Glutamatergic neuron (in vitro differentiated cells): Measurements from ENCODE around the gene NOTCH1. TPM values are rescaled to one million over a fixed set of nuclear protein-coding genes. Genes with fewer than 3 reads are reported as not detected.

ENCODE experiments used
- DNase-seq: peaks from one replicate; pipeline ENCODE4 v3.0.0; 2022
- H3K27ac Mint-ChIP-seq: one replicate; pipeline ENCODE4 v1.8.0; 2020; ENCODE audit warnings: mild to moderate bottlenecking, mixed read lengths, inconsistent platforms; ENCODE audit not compliant: unreplicated experiment
- H3K27me3 Mint-ChIP-seq: one replicate; pipeline ENCODE4 v1.8.0; 2020; ENCODE audit warnings: mild to moderate bottlenecking, moderate library complexity, mixed read lengths, inconsistent platforms; ENCODE audit not compliant: unreplicated experiment
- H3K36me3 Mint-ChIP-seq: one replicate; pipeline ENCODE4 v1.8.0; 2020; ENCODE audit warnings: mild to moderate bottlenecking, mixed read lengths, inconsistent platforms; ENCODE audit not compliant: unreplicated experiment
- H3K4me1 Mint-ChIP-seq: one replicate; pipeline ENCODE4 v1.8.0; 2020; ENCODE audit warnings: mild to moderate bottlenecking, low read depth, mixed read lengths, inconsistent platforms; ENCODE audit not compliant: unreplicated experiment
- H3K4me3 Mint-ChIP-seq: one replicate; pipeline ENCODE4 v1.8.0; 2020; ENCODE audit warnings: mild to moderate bottlenecking, mixed read lengths, inconsistent platforms; ENCODE audit not compliant: unreplicated experiment
- H3K9me3 Mint-ChIP-seq: one replicate; pipeline ENCODE4 v1.8.0; 2020; ENCODE audit warnings: mild to moderate bottlenecking, moderate library complexity, mixed read lengths, inconsistent platforms; ENCODE audit not compliant: unreplicated experiment
- total RNA-seq: library from RNA; stranded (reverse); fragmentation: NEBNext Ultra II Directional; extraction: Animal tissue kit (Norgen Biotek cat#: 25700); gene quantifications from one replicate; pipeline ENCODE4 v1.2.1, GENCODE V29; 2021; ENCODE audit not compliant: unreplicated experiment
- TF ChIP-seq, protein P1 (sequence below): fragments of 200-600 bp; sonication (generic); IDR thresholded peaks from one replicate; pipeline ENCODE4 v1.5.0; 2021; ENCODE audit not compliant: partially characterized antibody, unreplicated experiment

The NOTCH1 gene
- total RNA-seq, 1 donor from 2014 or later = 64.2 TPM

DNA sequence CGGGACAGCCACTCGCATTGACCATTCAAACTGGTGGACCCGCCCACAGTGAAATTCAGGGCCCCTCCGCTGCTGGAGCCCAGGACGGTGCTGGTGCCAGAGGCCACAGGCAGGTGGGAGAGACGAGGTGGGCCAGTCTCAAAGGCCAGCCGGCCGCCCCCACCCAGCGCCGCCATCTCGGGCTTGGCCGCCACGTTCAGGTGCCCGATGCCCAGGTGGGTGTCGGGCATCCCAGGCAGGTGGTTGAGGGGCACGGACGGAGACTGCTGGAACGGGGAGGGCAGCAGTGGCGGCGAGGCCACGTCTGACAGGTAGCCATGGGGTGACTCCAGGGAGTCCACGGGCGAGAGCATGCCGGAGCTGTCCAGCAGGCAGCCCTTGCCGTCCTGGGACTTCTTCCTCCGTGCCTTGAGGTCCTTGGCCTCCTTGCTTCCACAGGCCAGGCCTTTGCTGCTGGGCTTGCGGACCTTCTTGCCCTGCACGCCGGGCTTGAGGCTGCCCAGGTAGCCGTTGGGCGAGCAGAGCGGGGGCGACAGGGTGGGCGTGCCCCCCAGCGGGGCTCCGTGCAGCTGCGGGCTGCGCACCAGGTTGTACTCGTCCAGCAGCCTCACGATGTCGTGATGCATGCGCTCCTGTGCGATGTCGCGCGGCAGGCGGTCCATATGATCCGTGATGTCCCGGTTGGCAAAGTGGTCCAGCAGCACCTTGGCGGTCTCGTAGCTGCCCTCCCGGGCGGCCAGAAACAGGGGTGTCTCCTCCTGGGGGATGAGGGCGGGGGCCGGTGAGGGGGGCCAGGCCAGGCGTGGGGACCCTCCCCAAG is 48.8 kb downstream of the NOTCH1 start:
- H3K4me3 Mint-ChIP-seq = no peak overlapping the region
- H3K27me3 Mint-ChIP-seq = no peaks in the 10 kb centered on the region
- H3K9me3 Mint-ChIP-seq = peaks cover 2% of the 10 kb centered on the region
- H3K27ac Mint-ChIP-seq = no peak overlapping the region
- TF ChIP-seq, protein P1, sequence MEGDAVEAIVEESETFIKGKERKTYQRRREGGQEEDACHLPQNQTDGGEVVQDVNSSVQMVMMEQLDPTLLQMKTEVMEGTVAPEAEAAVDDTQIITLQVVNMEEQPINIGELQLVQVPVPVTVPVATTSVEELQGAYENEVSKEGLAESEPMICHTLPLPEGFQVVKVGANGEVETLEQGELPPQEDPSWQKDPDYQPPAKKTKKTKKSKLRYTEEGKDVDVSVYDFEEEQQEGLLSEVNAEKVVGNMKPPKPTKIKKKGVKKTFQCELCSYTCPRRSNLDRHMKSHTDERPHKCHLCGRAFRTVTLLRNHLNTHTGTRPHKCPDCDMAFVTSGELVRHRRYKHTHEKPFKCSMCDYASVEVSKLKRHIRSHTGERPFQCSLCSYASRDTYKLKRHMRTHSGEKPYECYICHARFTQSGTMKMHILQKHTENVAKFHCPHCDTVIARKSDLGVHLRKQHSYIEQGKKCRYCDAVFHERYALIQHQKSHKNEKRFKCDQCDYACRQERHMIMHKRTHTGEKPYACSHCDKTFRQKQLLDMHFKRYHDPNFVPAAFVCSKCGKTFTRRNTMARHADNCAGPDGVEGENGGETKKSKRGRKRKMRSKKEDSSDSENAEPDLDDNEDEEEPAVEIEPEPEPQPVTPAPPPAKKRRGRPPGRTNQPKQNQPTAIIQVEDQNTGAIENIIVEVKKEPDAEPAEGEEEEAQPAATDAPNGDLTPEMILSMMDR = no peak
- peaks cover 5% of the 10 kb centered on the region for H3K4me1 Mint-ChIP-seq
- DNase-seq = no peak
- no peaks in the 10 kb centered on the region for H3K36me3 Mint-ChIP-seq

DNA sequence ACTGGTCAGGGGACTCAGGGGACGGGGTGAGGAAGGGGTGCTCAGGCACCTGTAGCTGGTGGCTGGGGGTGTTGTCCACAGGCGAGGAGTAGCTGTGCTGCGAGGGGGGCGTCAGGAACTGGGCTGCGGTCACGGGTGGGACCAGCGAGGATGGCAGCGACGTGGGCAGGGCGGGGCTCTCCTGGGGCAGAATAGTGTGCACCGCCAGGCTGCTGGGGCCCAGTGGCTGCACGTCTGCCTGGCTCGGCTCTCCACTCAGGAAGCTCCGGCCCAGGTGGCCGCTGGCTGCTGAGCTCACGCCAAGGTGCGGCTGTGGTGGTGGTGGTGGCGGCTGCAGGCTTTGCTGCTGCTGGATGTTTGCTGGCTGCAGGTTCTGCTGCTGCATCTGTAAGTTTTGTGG is 49.7 kb downstream of the NOTCH1 start:
- Mint-ChIP-seq H3K27me3 (no peaks in the 10 kb centered on the region), H3K36me3 (no peaks in the 10 kb centered on the region), H3K4me3 (no peak overlapping the region), H3K9me3 (peaks cover 2% of the 10 kb centered on the region), H3K4me1 (peaks cover 5% of the 10 kb centered on the region), H3K27ac (no peak overlapping the region)
- TF ChIP-seq, protein P1 = no peak
- no peak for DNase-seq

DNA sequence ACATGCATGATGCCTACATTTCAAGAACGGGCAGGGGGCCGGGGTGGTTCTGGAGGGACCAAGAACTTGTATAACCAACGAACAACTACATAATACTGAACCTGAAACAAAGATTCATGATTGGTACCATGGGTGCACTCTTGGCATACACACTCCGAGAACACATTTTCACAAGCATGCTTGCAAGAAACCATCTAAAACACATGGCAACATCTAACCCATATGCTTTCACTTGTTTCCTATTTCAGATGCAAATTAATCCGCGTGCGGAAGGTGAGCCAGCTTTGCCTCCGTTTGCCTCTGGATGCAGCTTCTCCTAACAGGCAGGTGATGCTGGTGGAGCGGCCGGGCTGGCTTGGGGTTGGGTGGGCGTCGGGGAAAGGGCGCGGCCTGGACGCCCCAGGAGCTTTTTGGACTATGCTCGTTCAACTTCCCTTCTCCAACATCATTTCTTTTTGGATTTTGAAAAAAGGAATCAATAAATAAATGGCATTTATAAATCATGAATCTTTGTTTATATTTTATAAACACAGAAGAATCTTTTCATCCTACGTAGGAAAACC is 50.5 kb downstream of the NOTCH1 start:
- Mint-ChIP-seq H3K36me3 (no peaks in the 10 kb centered on the region), H3K27me3 (no peaks in the 10 kb centered on the region), H3K27ac (peak overlapping the region; percentile 28), H3K9me3 (peaks cover 2% of the 10 kb centered on the region), H3K4me3 (no peak overlapping the region), H3K4me1 (peaks cover 5% of the 10 kb centered on the region)
- no peak for DNase-seq
- TF ChIP-seq, protein P1 = no peak

DNA sequence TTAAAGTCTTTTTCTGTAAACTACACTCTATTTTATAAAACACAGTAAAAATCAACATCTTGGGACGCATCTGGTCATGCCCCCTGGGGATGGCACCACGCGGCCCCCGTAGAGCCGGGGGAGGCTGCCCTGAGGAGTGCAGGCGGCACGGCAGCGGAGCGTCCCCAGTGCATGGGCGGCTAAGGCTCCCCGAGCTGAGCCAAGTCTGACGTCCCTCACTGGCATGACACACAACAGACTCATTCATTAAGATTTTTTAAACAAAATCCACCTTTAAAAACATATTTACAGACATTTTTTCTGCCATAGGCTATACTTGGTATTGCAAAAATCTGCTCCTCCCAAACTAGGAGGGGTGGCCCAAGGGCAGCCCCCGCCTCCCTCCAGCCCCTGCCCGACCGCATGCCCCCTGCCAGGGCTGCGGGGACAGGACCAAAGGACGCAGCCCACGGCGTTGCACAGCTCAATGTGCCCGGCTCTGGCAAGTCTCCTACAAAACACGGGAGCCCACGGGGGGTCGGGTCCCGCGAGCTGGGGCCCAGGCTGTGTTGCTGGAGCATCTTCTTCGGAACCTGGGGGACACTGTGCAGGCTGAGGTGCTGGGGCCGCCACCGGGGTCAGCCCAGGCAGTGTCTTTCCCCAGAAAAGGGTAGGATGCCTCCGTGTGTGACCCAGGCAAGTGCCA is 51.2 kb downstream of the NOTCH1 start:
- Mint-ChIP-seq H3K36me3 (no peaks in the 10 kb centered on the region), H3K9me3 (peaks cover 2% of the 10 kb centered on the region), H3K4me3 (no peak overlapping the region), H3K4me1 (peaks cover 4% of the 10 kb centered on the region), H3K27ac (peak overlapping the region; percentile 28), H3K27me3 (no peaks in the 10 kb centered on the region)
- TF ChIP-seq, protein P1 = no peak
- no peak for DNase-seq
